Subcutaneous abdominal adipose tissue (tissue), 5 donors: Measurements from ENCODE around the gene METTL3.

Experiments used
- H3K27ac ChIP-seq: one replicate; pipeline ENCODE4 v1.7.0; 2013; ENCODE audit warnings: low read depth, mild to moderate bottlenecking, inconsistent platforms, low read length, moderate library complexity
- H3K27me3 ChIP-seq, 5 donors: one replicate each; pipeline ENCODE4 v1.7.0; 2013; ENCODE audit warnings: low read length in 5 of 5, inconsistent platforms in 1 of 5; ENCODE audit not compliant: control insufficient read depth in 5 of 5, insufficient read depth in 4 of 5
- H3K36me3 ChIP-seq, 5 donors: one replicate each; pipeline ENCODE4 v1.7.0; 2013; ENCODE audit warnings: low read length in 5 of 5; ENCODE audit not compliant: control insufficient read depth in 5 of 5, insufficient read depth in 5 of 5
- H3K4me1 ChIP-seq, 5 donors: one replicate each; pipeline ENCODE4 v1.7.0; 2013; ENCODE audit warnings: low read length in 5 of 5, mild to moderate bottlenecking in 3 of 5, moderate library complexity in 1 of 5; ENCODE audit not compliant: control insufficient read depth in 5 of 5, insufficient read depth in 5 of 5
- H3K4me3 ChIP-seq, 5 donors: one replicate each; pipeline ENCODE4 v1.7.0; 2013; ENCODE audit warnings: low read length in 5 of 5, low read depth in 1 of 5
- H3K9ac ChIP-seq, 5 donors: one replicate each; pipeline ENCODE4 v1.7.0; 2013; ENCODE audit warnings: low read length in 5 of 5, mild to moderate bottlenecking in 4 of 5, moderate library complexity in 3 of 5
- H3K9me3 ChIP-seq, 5 donors: one replicate each; pipeline ENCODE4 v1.7.0; 2013; ENCODE audit warnings: low read length in 5 of 5; ENCODE audit not compliant: control insufficient read depth in 5 of 5
- donor health status: healthy.
- donor health status: healthy.
- donor health status: healthy.
- donor health status: healthy.
- donor health status: healthy.

Gene METTL3

DNA sequence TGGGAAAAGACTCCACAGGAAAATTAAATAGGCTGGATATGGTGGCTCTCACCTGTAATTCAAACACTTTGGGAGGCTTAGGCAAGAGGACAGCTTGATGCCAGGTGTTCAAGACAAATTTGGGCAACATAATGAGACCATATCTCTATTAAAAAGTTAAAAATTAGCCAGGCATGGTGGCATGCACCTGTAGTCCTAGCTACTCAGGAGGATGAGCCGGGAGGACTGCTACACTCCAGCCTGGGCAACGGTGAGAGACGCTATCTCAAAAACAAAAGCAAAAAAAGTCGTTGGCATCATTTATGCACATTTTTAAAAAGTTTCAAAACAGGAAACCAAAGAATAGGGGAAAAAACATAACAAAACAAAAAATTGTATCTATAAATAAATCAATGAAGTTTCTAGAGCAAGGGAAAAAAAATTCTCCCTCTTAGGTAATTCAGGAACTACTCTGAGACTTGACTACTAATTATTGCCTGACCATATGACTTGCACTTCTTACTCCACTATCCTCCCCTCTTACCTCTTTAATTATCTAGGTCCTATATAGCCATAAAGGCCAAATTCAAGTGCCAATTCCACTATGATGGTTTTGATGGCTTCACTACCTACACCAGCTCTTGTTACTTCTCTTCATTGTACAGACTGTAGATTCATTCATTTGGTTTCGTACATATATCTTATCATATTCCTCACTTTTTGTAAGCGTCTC, 1.6 kb downstream of the METTL3 start:
- no peaks in the 10 kb centered on the region for H3K9me3 ChIP-seq
- H3K9ac ChIP-seq, result peak overlapping the region in 4 of 5 donors; percentile 80 to 99 (median 96)
- no peaks in the 10 kb centered on the region for H3K27me3 ChIP-seq
- H3K4me1 ChIP-seq, result peaks cover 2 to 25% (median 24%) of the 10 kb centered on the region in 5 donors
- H3K27ac ChIP-seq, result no peak overlapping the region
- H3K36me3 ChIP-seq, result peaks cover 0 to 9% (median 3%) of the 10 kb centered on the region in 5 donors
- H3K4me3 ChIP-seq, result peak overlapping the region; percentile 93 to 99 (median 98)

DNA sequence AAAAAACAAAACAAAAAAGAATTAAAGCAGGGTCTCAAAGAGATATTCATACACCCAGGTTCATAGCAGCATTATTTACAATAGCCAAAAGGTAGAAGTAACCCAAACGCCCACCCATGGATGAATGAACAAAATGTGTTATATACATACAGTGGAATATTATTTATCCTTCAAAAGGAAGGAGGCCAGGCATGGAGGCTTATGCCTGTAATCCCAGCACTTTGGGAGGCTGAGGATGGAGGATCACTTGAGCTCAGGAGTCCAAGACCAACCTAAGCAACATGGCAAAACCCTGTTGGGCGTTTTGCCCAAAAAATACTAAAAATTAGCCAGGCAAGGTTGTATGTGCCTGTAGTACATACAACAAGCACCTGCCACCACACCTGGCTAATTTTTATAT, 4.6 kb downstream of the METTL3 start:
- no peaks in the 10 kb centered on the region for H3K9me3 ChIP-seq
- no peak overlapping the region for H3K9ac ChIP-seq
- no peak overlapping the region for H3K27ac ChIP-seq
- H3K4me3 ChIP-seq, result no peak overlapping the region
- no peaks in the 10 kb centered on the region for H3K27me3 ChIP-seq
- peaks cover 4 to 24% (median 20%) of the 10 kb centered on the region in 5 donors for H3K4me1 ChIP-seq
- peaks cover 5 to 31% (median 20%) of the 10 kb centered on the region in 5 donors for H3K36me3 ChIP-seq

- Histone ChIP-seq H3K27me3 (no peaks in the 10 kb centered on the region), H3K27ac (no peak overlapping the region), H3K36me3 (peaks cover 9 to 46% (median 32%) of the 10 kb centered on the region in 5 donors), H3K9ac (no peak overlapping the region), H3K4me3 (no peak overlapping the region), H3K9me3 (no peaks in the 10 kb centered on the region), H3K4me1 (peaks cover 2 to 13% (median 12%) of the 10 kb centered on the region in 5 donors)
Observed at GRCh38 chr14:21505012-21505553, 6.1 kb downstream of the METTL3 start.

DNA sequence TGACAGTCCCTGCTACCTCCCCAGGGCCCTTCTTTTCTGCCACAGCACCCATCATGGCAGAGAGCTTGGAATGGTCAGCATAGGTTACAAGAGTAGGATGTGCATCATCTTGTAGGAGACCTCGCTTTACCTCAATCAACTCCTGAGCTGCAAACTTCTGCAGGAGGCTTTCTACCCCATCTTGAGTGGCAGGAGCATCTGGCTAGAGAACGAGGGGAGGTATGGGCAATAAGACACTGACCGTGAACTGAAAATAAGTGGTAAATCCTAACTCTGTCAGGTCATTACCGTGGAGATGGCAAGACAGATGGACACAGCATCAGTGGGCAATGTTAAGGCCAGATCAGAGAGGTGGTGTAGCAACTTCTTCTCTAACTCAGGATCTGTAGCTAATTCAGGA, 7.8 kb downstream of the METTL3 start:
- H3K9me3 ChIP-seq, result no peaks in the 10 kb centered on the region
- H3K27ac ChIP-seq, result no peak overlapping the region
- H3K27me3 ChIP-seq, result no peaks in the 10 kb centered on the region
- no peak overlapping the region for H3K4me3 ChIP-seq
- peaks cover 0 to 2% (median 0%) of the 10 kb centered on the region in 5 donors for H3K4me1 ChIP-seq
- peaks cover 21 to 62% (median 48%) of the 10 kb centered on the region in 5 donors for H3K36me3 ChIP-seq
- H3K9ac ChIP-seq, result no peak overlapping the region

DNA sequence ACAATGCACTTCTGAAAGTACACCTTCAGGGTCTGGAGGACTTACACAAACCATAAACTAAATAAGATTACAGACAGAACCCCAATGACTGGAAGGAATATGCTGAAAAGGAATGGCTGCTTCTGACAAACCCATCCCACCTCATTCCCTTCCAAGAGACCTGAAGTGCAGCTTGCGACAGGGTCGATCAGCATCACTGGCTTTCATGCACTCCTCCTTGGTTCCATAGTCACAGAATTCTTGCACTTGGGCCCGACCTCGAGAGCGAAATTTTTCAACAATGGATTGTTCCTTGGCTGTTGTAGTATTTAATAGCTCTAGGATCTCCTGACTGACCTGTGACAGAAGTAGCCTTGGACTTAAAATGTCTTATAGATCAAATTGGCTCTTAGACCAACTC, 9.6 kb downstream of the METTL3 start:
- no peak overlapping the region for H3K9ac ChIP-seq
- H3K36me3 ChIP-seq, result peaks cover 34 to 71% (median 61%) of the 10 kb centered on the region in 5 donors
- H3K27ac ChIP-seq, result no peak overlapping the region
- H3K9me3 ChIP-seq, result no peaks in the 10 kb centered on the region
- peaks cover 0 to 2% (median 0%) of the 10 kb centered on the region in 5 donors for H3K4me1 ChIP-seq
- H3K27me3 ChIP-seq, result no peaks in the 10 kb centered on the region
- H3K4me3 ChIP-seq, result no peak overlapping the region

- Histone ChIP-seq H3K36me3 (peaks cover 47 to 90% (median 80%) of the 10 kb centered on the region in 5 donors), H3K27ac (no peak overlapping the region), H3K27me3 (no peaks in the 10 kb centered on the region), H3K4me1 (peaks cover 0 to 2% (median 0%) of the 10 kb centered on the region in 5 donors), H3K9me3 (no peaks in the 10 kb centered on the region), H3K9ac (no peak overlapping the region), H3K4me3 (no peak overlapping the region)
Observed at GRCh38 chr14:21498540-21499526, 12.3 kb downstream of the METTL3 start.

- no peaks in the 10 kb centered on the region for H3K4me1 ChIP-seq
- H3K4me3 ChIP-seq, result no peak overlapping the region
- H3K36me3 ChIP-seq, result peaks cover 46 to 90% (median 78%) of the 10 kb centered on the region in 5 donors
- no peak overlapping the region for H3K27ac ChIP-seq
- H3K9ac ChIP-seq, result no peak overlapping the region
- H3K9me3 ChIP-seq, result no peaks in the 10 kb centered on the region
- H3K27me3 ChIP-seq, result no peaks in the 10 kb centered on the region
Observed at GRCh38 chr14:21496453-21496852, 14.7 kb downstream of the METTL3 start.

DNA sequence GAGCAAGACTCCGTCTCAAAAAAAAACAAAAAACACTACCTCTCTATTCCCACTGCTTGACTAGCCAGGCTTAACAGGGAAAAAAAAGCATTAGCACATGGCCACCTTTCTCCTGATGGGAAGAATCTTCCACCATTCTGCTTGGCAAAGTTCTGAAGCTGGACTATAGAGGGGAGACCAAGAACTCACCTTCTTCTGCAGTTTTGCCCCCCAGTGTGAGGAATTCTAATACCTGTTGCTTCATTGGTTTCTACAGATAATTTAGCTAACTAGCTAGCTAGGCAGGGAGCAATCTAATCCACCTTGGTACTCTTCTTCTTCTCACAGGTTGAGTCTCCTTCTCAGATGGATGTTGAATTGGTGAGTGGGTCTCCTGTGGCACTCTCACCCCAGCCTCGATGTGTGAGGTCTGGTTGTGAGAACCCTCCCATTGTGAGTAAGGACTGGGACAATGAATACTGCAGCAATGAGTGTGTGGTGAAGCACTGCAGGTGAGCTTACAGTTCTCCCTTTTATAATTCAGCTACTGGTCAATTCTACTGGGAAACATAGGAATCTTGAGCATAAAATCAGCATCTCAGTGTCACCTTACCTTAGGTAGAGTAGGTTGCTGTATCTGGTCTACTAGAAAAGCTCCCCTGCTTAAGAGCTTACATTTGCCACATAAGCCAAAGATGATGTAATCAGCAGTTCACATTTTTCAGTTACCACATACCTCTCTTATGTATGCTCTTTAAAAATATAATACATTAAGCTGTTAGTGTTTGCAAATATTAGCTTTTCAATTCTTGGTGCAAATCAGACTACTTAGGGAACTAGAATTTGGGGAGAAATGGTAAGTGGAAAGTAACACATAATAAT, 16.0 kb downstream of the METTL3 start:
- Histone ChIP-seq H3K27ac (no peak overlapping the region), H3K4me1 (no peaks in the 10 kb centered on the region), H3K36me3 (peaks cover 46 to 91% (median 77%) of the 10 kb centered on the region in 5 donors), H3K27me3 (no peaks in the 10 kb centered on the region), H3K4me3 (no peak overlapping the region), H3K9me3 (no peaks in the 10 kb centered on the region), H3K9ac (no peak overlapping the region)

GRCh38 chr14:21486640-21487087, 24.5 kb downstream of the METTL3 start:
- Histone ChIP-seq H3K27me3 (no peaks in the 10 kb centered on the region), H3K27ac (peak overlapping the region; percentile 34), H3K4me1 (peaks cover 0 to 12% (median 0%) of the 10 kb centered on the region in 5 donors), H3K4me3 (no peak overlapping the region), H3K36me3 (peaks cover 24 to 43% (median 31%) of the 10 kb centered on the region in 5 donors), H3K9ac (peak overlapping the region in 1 of 5 donors; percentile 48), H3K9me3 (no peaks in the 10 kb centered on the region)
